NOMO-1 treated with dmso at 0.1 percent for 144 hours (cell line): Measurements from ENCODE around the gene PLVAP.

Experiments used
- DNase-seq: peaks from one replicate; lab custom pipeline; 2025; ENCODE audit not compliant: unreplicated experiment; lab: John Stamatoyannopoulos, UW

The PLVAP gene

DNA sequence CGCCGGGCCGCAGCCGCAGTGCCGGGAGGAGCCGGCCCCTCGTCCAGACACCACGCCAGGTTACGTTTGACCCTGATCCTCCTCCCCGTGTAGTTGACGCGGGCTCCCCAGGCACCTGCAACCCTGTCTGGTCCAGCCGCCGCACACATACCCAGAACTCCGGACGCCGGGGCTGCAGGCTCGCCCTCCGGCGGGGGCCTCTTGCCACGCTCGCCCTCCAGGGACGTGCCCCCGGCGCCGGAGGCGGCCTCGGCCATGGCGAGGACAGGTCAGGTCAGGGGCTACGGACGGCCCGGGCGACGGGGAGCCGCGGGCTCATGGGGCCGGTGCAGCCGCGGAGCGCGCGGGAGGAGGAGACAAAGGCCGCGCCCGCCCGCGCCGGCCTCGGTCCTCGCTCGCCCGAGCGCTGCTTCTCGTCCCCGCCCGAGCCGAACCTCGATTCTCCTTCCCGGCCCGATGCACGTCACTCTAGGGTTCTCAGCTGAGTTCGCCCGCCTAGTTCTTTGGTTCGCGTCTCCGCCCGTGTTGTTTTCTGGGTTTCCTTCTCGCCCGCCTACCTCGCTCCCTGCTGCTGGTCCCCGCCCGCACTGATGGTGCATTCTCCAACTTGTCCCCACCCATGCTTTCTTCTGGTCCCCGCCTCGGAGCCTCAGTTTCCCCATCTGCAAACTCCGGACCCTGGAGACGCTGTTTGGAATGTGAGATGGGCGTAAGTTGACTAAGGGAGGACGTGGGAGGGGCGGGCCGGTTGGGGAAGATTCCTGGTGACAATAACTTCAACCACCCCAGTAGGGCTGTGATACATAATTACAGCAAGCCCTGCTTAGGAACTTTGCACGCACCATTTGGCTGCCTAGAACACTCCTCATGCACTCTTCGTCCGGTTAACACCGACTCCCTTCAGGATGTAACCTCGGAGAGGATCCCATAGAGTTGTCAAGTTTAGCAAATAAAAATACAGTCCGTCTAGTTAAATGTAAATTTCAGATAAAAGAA is 42.4 kb downstream of the PLVAP start, which contains the start of gene ANO8:
TSS of gene ANO8 (minus strand) at position 442 of the 996 bp plus-strand sequence. CDS start at position 257, 185 bp downstream.
- DNase-seq = peak; percentile 95

DNA sequence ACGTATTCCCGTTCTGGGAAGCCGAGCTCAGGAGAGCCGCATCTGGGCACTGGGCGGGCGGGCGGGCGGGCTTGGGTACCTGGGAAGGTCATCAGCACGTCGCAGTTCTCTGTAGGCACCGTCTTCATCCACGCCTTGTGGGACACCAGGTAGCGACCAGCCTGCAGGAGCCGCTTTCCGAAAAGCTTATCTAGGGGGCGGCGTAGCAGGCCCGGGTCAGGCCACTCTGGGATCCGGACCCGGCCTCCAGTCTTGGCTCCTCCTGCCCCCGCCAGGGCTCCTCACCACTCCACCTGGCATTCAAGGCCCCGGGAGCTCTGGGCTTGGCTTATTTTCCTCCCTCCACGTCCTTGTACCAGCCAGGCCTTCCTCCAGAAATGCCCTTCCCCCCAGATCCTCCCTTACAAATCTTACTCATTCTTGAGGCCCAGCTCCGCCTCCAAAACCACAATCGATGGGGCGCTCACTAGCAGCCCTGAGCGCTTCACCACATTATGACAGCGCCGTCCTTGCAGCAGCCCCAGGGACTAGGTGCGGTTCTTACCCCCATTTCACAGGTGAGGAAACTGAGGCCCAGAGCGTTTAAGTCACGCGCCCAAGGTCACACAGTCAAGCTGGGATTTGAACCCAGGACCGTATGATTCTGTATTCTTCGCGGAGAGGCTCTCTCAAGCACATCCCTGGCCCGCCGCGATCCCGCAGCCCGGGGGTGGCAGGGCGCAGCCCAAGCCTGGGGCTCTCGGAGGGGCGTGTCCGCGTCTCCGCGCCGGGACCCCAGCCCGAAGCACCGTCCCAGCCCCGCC is 43.3 kb downstream of the PLVAP start:
- peak; percentile 89 for DNase-seq

DNA sequence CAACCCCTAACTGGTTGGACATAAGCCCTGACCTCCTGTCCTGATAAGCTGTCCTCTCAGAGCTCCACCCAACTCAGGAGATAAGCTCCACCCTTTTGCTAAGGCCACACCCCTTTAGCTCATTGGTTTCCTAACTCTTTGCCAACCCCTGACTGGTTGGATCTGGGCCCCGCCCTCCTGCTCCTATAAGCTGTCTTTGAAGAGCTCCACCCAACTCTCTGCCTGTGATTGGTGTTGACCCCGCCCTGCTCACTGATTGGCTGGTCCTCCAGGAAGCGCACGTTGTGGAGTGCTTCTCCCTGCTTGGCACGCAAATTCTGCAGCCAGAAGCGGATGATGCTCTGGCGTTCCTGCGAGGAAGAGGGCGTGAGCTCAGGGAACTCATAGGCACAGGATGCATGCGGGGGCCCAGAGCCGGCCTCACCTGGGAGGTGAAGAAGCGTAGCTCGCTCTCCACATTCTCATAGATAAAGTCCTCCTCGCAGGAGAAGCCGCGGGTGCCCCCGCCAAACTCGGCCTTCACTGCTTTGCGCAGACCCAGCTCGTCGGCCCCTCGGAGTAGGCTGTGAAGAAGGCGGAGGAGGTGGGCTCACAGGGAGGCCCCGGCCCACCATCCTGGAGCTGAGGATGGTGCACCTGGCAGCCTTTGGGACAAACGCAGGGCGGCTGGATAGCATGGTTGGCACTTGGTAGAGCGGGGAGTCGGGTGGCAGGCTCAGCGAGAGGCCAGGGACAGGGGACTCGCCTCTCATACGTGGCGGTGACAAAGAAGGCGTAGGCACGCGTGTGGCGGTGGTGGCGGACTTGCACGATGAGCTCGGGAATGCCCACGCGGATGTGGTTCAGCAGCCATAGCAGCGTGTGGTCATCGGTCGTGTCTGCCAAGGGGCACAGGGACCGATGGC is 44.2 kb downstream of the PLVAP start:
- DNase-seq = no peak

DNA sequence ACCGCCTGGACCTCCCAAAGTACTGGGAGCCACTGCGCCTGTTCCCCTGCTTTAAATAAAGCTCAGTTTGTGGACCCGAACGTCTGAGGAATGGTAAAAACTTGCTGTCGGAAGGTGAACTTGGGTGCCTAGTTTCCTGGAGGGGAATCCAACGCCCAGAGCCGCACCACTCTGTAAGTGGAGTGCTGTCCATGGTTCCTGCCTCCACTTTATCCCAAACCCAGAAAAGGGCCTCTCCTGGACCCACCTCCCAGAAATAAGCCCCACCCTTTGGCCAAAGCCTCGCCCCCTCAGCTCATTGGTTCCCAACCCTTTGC is 44.8 kb downstream of the PLVAP start:
- no peak for DNase-seq

DNA sequence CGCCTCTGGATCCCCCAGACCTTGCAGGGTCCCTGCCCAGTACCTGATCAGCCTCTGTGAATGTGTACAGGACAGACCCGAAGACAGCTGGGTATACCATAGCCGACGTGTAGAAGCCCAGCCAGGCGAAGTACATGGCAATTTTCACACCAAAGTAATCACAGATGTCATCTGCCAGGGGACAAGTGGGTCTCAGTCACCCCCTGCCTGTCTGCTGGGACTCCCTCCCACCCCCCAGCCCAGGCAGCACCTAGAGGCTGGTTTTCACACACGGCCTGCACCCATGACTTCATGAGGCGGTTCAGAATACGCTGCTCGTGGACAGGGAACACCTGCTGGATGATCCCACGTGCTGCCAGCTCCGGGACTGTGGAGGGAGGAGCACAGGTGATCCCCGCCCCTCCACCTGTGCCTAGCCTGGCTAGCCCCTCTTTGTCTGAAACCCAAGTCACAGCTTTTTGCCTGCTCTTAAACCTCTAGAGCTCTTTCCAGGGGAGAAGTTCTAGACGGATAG is 46.0 kb downstream of the PLVAP start:
- DNase-seq = no peak

DNA sequence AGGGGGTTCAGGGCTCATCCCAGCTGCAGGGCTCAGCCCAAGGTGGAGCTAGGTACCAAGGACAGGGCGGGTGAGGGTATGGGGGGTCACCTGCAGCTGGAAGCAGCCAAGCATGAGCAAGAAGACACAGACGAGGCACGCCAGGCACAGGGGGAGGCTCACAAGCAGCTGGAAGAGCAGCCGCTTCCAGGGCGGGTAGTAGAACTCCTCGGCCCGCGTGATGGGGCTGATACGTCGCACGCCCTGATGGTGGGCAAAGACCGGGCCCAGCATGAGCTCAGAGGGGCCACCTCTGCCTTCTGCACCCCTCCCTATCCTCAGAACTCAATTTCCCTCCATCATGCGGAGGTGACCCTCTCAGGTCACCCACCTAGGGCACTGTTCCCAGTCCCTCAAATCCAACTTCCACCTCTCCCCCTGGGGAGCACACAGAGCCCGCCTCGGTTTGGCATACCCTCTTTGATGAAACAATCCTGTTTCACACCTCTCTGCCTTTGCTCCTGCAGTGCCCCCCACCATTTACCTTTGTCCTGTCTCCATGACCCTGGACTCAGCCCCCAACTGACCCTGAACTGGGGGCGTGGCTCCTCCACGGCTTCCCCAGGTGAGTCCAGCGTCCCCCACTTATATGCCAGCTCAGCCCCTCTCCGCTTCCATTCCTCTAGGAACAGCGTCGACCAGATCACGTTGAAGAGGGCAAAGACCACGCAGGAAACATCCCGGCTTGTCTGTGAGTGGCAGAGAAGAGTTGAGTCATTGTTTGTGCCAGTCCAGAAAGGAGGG is 46.7 kb downstream of the PLVAP start:
- DNase-seq = no peak

- DNase-seq = no peak
Observed at GRCh38 chr19:17329366-17330261, 47.5 kb downstream of the PLVAP start.

- DNase-seq = no peak
Observed at GRCh38 chr19:17328517-17329365, 48.4 kb downstream of the PLVAP start.

DNA sequence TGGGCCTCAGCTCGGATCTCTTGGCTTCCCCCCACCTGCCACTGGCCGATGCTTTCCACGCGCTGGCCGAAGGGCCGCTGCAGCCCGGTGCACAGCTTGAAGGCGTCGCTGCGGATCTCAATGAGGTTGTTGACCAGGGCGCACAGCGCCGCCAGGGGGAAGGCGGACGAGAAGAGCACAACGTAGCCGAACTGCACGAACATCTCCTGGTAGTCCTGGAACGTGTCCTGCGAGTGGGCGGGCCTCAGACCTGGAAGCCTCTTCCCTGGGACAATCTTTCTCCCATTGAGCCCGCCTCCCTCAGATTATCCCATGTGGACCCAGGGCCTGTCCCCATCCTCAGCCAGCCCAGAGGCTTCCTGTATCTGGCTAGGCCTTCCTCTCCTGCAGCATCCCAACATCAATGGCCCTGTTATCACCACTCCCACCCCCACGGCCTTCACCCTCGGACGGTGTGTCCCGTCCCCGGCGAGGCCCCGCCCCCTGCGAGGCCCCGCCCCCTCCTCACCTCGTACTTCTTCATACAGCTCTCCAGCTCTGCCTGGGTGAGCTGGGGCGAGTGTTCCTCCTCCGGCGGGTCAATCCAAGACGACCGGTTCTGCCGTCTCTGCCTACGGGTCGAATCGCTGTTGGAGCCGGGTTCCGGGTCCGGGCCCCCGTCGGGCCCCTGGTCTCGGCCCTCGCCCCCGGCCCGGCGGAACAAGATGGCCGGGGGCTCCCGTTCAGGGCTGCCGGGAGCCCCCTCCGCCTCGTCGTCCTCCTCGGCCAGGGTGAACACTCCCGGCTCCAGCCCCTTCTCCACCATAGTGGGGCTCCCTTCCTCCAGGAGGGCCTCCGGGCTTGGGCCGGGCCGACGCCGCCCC is 49.3 kb downstream of the PLVAP start:
- DNase-seq = no peak

- DNase-seq = no peak
Observed at GRCh38 chr19:17327068-17327653, 50.0 kb downstream of the PLVAP start.

DNA sequence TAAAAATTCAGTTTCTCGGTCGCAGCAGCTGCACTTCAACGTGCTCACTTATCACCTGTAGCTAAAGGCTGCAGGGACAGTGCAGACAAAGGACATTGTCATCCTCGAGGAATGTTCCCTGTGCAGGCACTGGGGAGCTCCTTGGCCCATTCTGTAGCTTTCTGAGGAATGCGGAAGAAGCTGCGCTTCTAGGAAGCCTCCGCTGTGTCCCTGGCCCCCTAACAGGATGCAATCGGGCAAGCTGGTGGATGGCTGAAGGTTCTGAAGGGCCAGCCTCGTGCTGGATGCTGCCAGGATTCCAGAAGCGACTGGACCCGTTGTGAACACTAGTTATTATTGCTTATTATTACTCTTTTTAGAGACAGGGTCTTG is 50.6 kb downstream of the PLVAP start:
- DNase-seq = no peak

DNA sequence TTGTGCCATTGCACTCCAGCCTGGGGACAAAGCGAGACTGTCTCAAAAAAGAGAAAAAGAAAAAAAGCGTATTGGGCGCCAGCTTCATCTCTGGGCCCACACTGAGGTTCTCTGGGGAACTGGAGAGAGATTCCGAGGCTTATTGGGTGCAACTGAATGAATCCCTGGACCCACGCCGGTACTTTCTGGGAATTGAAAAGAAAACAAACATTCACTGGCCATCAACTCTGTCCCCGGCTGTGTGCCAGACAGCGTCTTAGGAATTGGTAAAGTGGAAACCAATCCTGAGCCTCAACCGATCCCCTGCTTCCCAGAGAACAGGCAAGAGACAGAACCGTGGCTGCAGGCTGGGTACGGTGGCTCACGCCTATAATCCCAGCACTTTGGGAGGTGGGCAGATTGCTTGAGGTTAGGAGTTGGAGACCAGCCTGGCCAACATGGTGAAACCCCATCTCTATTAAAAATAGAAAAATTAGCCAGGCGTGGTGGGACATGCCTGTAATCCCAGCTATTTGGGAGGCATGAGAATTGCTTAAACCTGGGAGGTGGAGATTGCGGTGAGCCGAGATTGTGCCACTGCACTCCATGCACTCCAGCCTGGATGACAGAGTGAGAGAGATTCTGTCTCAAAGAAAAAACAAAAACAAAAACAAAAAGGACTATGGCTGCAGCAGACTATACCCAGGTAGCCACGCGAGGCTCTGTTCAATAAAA is 51.1 kb downstream of the PLVAP start:
- DNase-seq = no peak

GRCh38 chr19:17325133-17325532 is 52.0 kb downstream of the PLVAP start:
- no peak for DNase-seq

DNA sequence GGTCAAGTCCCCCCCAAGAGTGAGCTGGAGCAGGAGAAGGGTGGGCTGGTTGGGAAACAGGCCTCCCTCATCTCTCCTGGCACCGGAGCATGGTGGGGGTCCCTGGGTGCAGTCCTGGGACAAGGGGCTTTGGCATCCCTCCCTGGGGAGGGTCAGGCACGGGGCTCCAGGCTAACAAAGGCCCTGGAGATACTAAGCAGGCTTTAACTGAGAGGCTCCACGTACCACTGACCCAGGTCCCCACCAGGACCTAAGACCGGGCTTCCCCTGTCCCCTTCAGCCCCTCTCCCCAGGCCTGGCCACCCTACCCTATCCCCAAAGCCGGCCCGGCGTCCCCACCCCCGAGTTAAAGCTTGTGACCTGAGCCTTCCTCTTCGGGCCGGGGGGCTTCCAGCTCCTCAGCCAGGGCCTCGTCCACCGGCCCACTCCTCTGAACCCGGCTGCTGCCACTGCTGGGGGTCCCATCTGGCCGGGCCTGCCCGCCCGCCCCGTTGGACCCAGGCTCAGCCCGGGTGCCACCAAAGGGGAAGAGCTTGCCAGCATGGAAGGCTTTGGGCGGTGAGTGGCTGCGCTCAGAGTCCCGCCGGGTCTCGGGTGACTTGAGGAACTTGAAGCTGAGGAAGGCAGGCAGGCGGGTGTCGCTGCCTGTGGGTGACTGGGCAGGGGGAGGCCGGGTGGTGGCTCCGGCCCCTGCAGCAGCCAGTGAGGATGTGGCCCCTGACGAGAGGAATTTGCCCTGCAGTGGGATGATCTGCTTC is 52.6 kb downstream of the PLVAP start:
- no peak for DNase-seq

GRCh38 chr19:17323964-17324332 is 53.2 kb downstream of the PLVAP start:
- DNase-seq = no peak
